Activated T-cell treated with anti-CD3 and anti-CD28 coated beads for 24 hours (primary cell): ENCODE measurements around the gene UBAP1L.
"Not testable (repeated sequence)": the region's sequence is repeated elsewhere in the genome, so short reads cannot be mapped to it uniquely, and the experiment has no call there.

Experiments used
- DNase-seq: peaks from one replicate; pipeline ENCODE4 v3.0.0-alpha.2; 2020; ENCODE audit warnings: low read depth

UBAP1L gene

DNA sequence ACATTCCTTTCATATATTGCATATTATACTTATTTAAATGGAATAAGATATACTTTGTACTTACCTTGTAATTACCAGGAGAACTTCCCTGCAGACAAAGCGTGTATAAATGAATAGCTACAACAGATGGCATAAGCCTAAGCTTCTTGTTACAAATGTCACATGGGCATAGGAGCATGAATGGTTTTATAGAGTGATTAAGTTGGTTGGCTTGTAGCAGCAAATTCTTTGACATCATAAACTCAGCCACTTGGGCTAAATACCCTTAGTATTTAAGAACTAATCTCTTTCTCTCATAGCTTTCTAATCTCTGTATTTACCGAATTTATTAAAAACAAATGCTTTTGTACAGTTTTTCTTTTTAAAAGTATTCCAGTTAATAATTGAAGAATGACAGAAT is at the start of gene UBAP1L:
Gene UBAP1L, minus strand, starts transcription at position 115 of the 400 bp plus-strand sequence. CDS start 8,985 bp downstream, outside the sequence.
- DNase-seq = no peak

- no peak for DNase-seq
Observed at GRCh38 chr15:65164139-65164538, 49.1 kb upstream of the UBAP1L start.

DNA sequence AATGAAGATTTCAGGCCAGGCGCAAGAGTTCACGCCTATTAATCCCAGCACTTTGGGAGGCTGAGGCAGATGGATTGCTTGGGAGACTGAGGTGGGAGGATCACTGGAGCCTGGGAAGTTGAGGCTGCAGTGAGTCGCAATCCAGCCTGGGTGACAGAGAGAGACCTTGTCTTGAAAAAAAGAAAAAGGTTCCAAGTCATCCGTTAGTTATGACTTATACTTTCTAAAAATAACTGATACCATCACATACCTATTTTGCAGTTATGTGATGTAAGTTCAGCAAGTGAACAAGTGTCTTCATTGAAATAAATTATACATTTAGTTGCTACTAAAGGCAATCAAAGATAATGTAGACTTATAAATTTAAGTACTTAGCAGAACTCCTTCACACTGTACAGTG is 48.0 kb upstream of the UBAP1L start:
- DNase-seq = no peak

- DNase-seq = no peak
Observed at GRCh38 chr15:65156692-65157091, 41.7 kb upstream of the UBAP1L start.

GRCh38 chr15:65154720-65155119 is 39.7 kb upstream of the UBAP1L start:
- DNase-seq = no peak

GRCh38 chr15:65147902-65148301 is 32.9 kb upstream of the UBAP1L start:
- no peak for DNase-seq

DNA sequence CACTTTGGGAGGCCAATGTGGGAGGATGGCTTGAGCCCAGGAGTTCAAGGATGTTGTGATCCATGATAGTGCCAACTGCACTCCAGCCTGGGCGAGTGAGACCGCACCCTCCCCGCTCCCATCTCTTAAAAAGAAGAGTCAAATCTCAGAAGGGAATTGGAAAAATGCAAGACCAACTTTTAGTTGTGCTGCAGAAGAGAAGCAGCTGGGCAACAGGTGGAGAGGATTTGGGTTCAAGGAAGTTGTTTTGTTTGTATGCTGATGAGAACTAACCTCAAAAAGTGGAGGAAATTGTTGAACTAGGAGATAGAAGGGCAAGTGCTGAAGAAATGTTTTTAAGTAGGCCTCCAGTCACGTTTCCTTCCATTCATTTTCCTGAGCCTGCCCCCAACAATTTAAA is 31.4 kb upstream of the UBAP1L start:
- no peak for DNase-seq

DNA sequence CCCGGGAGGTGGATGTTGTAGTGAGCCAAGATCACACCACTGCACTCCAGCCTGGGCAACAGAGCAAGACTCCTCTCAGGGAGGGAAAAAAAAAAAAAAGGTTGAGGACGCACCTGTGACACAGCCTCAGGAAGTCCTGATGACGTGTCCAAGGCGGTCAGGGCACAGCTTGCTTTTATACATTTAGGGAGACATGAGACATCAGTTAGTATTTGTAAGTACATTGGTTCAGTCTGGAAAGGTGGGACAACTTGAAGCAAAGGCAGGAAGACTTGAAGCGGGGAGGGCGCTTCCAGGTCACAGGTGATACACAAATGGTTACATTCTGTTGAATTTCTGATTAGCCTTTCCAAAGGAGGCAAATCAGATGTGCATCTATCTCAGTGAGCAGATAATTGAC is 23.6 kb upstream of the UBAP1L start:
- DNase-seq = not testable (repeated sequence)

- not testable (repeated sequence) for DNase-seq
Observed at GRCh38 chr15:65137893-65138292, 22.9 kb upstream of the UBAP1L start.

DNA sequence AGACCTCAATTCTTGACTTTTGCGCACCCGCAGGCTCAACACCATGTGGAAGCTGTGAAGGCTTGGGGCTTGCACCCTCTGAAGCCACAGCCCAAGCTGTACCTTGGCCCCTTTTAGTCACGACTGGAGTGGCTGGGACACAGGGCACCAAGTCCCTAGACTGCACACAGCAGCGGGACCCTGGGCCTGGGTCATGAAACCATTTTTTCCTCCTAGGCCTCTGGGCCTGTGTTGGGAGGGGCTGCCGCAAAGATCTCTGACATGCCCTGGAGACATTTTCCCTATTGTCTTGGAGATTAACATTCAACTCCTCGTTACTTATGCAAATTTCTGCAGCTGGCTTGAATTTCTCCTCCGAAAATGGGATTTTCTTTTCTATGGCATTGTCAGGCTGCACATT is 22.1 kb upstream of the UBAP1L start:
- DNase-seq = not testable (repeated sequence)

- no peak for DNase-seq
Observed at GRCh38 chr15:65134538-65134937, 19.5 kb upstream of the UBAP1L start.

- peak; percentile 77 for DNase-seq
Observed at GRCh38 chr15:65133548-65134200, 18.7 kb upstream of the UBAP1L start, which contains the start of gene PDCD7. PDCD7 (minus strand) TSS chr15:65133808; CDS start chr15:65133781, 27 bp downstream.

GRCh38 chr15:65132878-65133547 is 18.0 kb upstream of the UBAP1L start:
- peak; percentile 4 for DNase-seq

DNA sequence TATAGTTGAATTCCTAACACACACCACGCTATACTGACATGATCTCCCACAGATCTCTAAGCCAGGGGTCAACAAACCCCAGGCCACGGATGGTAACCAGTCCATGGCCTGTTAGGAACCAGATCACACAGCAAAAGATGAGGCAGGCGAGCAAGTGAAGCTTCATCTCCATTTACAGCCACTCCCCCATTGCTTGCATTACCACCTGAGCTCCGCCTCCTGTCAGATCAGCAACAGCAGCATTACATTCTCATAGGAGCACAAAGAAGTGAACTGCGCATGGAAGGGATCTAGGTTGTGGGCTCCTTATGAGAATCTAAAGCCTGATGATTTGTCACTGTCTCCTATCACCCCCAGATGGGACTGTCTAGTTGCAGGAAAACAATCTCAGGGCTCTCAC is 15.9 kb upstream of the UBAP1L start:
- DNase-seq = no peak

- DNase-seq = no peak
Observed at GRCh38 chr15:65115542-65115941, 542 bp upstream of the UBAP1L start.

GRCh38 chr15:65110676-65111292 is 4.2 kb downstream of the UBAP1L start:
- DNase-seq = no peak

- DNase-seq = no peak
Observed at GRCh38 chr15:65106011-65106590, 8.9 kb downstream of the UBAP1L start.

DNA sequence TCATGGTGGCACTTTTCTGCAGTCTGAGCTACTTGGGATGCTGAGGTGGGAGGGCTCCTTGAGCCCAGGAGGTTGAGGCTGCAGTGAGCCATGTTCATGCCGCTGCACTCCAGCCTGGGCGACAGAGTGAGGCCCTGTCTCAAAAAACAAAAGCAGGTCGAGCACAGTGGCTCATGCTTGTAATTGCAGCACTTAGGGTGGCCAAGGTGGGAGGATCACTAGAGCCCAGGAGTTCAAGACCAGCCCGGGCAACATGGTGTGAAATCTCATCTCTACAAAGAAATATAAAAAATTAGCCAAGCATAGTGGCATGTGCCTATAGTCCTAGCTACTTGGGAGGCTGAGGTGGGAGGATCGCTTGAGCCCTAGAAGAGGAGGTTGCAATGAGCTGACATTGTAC is 10.0 kb downstream of the UBAP1L start:
- no peak for DNase-seq

DNA sequence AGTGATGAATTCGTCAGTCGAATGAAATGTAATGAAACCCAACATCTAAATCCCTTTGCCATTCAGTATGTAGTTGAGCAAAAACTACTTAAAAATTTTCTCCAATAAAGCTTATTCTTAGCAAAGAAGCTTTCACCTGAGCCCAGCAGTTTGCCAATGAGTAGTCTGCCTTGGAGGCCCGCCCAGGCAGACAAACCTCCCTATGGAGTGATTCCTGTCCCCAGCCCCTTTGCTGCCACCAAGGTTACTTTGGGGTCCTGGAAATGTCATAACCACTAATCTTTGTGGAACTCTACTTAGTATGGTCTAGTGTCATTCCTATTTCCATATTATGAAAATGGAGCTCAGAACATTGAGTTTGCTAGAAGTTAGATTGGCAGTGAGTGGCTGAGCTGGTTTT is 12.1 kb downstream of the UBAP1L start:
- DNase-seq = no peak

DNA sequence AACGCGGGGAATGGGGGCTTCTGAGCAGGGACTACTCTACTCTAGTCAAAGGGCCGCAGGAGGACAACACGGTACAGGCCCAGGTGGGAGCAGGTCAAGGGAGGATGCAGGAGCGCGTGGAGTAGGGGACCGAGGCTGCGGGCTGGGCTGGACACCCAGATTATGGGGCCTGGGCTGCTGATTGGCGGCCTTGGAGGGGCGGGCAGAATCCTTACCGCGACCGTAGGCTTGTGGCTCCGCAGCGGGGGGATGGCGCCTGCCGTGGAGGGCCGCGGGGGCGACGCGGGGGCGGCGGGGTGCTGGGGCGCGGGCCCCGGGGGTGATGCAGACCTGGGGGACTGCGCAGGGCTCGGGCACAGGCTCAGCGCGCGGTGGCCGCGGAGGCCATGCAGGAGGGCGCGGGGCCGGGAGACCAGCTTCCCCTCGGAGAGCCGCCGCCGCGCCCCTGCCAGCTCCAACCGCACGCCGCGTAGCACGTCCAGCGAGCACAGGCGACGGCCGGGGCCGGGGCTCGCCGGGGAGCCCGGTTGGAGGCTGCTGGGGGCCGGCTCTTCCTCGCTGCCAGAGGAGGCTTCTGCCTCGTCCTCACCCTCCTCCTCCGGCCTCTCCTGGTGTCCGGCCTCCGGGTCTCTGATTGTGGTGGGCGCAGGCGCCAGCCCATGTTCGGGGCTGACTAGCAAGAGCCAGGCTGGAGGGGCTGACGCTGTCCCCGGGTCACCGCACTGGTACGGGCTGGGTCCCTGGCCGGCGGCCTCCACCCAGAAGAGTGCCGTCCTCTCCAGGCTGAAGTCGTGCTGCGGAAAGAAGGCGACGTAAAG is 12.9 kb downstream of the UBAP1L start:
- no peak for DNase-seq

DNA sequence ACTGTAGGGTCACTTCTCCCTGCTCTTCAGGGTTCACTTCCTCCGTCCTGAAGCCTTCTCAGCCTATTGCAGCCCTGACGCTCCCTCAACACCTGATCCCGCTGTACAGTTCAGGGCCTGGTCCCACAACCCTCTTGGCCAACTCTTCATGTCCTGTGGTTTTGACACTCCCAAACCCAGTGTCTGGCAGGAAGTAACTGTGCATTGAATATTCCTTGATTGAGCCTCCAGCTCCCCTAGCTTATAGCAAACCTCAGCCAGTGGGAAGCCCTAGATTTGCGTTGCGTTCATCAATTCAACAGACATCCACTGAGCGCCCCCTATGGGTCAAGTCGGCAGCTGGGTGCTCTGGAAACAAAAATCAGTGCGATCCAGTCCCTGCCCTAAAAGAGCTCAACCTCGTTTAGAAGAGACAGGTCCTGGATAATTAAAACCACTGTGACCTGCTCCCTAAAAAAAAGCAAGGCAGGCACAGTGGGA is 13.5 kb downstream of the UBAP1L start:
- peak; percentile 28 for DNase-seq

GRCh38 chr15:65100442-65100841 is 14.6 kb downstream of the UBAP1L start:
- no peak for DNase-seq
